Activated CD4-positive, alpha-beta T cell treated with anti-CD3 and anti-CD28 coated beads, Interleukin-2, amount 50 U/mL, for 4 hours (primary cell): Measurements from ENCODE around the gene PLPPR5.
A peak's percentile ranks its signal among the peaks of the same experiment; 100 is the strongest.
"Not testable (repeated sequence)": the region's sequence is repeated elsewhere in the genome, so short reads cannot be mapped to it uniquely, and the experiment has no call there.

Experiments
- DNase-seq, 2 experiments: peaks; one replicate each; pipeline ENCODE4 v3.0.0-alpha.2; 2020

PLPPR5 gene

GRCh38 chr1:99004861-99005442, at the start of gene PLPPR5:
Gene PLPPR5 (minus strand): TSS chr1:99004861. CDS start chr1:99004671, 190 bp downstream.
- DNase-seq = peak in 1 of 2 experiments; percentile 1

GRCh38 chr1:99051611-99052283, 47.1 kb upstream of the PLPPR5 start:
- no peak for DNase-seq

GRCh38 chr1:99049745-99050144, 45.1 kb upstream of the PLPPR5 start:
- no peak for DNase-seq

- DNase-seq = not testable (repeated sequence)
Measured at GRCh38 chr1:99036746-99037145, 32.1 kb upstream of the PLPPR5 start.

- no peak for DNase-seq
Measured at GRCh38 chr1:99018313-99018712, 13.7 kb upstream of the PLPPR5 start.

- no peak for DNase-seq
Measured at GRCh38 chr1:99017655-99018054, 13.0 kb upstream of the PLPPR5 start.

GRCh38 chr1:99010679-99011078, 6.0 kb upstream of the PLPPR5 start:
- no peak for DNase-seq

GRCh38 chr1:99007366-99007765, 2.7 kb upstream of the PLPPR5 start:
- no peak for DNase-seq

- DNase-seq = no peak
Measured at GRCh38 chr1:99005537-99005942, 879 bp upstream of the PLPPR5 start.

GRCh38 chr1:99004254-99004860, 304 bp downstream of the PLPPR5 start:
- peak in 1 of 2 experiments; percentile 8 for DNase-seq

GRCh38 chr1:99003581-99004253, 944 bp downstream of the PLPPR5 start:
- no peak for DNase-seq

- DNase-seq = no peak
Measured at GRCh38 chr1:98992844-98993243, 11.8 kb downstream of the PLPPR5 start.

GRCh38 chr1:98991127-98992012, 13.3 kb downstream of the PLPPR5 start:
- DNase-seq = no peak

- DNase-seq = no peak
Measured at GRCh38 chr1:98989556-98989907, 15.1 kb downstream of the PLPPR5 start.

GRCh38 chr1:98988904-98989555, 15.6 kb downstream of the PLPPR5 start:
- no peak for DNase-seq

GRCh38 chr1:98985687-98986086, 19.0 kb downstream of the PLPPR5 start:
- DNase-seq = no peak

GRCh38 chr1:98981917-98982513, 22.6 kb downstream of the PLPPR5 start:
- no peak for DNase-seq

- DNase-seq = no peak
Measured at GRCh38 chr1:98979463-98979862, 25.2 kb downstream of the PLPPR5 start.

GRCh38 chr1:98975810-98976209, 28.9 kb downstream of the PLPPR5 start:
- DNase-seq = no peak

GRCh38 chr1:98975113-98975512, 29.5 kb downstream of the PLPPR5 start:
- DNase-seq = no peak

GRCh38 chr1:98969798-98970490, 34.7 kb downstream of the PLPPR5 start:
- no peak for DNase-seq
